ENCODE measurements around the gene SLC19A2.
"Not testable (repeated sequence)": the region's sequence is repeated elsewhere in the genome, so short reads cannot be mapped to it uniquely, and the experiment has no call there.

Gene SLC19A2, protein sequence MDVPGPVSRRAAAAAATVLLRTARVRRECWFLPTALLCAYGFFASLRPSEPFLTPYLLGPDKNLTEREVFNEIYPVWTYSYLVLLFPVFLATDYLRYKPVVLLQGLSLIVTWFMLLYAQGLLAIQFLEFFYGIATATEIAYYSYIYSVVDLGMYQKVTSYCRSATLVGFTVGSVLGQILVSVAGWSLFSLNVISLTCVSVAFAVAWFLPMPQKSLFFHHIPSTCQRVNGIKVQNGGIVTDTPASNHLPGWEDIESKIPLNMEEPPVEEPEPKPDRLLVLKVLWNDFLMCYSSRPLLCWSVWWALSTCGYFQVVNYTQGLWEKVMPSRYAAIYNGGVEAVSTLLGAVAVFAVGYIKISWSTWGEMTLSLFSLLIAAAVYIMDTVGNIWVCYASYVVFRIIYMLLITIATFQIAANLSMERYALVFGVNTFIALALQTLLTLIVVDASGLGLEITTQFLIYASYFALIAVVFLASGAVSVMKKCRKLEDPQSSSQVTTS

DNA sequence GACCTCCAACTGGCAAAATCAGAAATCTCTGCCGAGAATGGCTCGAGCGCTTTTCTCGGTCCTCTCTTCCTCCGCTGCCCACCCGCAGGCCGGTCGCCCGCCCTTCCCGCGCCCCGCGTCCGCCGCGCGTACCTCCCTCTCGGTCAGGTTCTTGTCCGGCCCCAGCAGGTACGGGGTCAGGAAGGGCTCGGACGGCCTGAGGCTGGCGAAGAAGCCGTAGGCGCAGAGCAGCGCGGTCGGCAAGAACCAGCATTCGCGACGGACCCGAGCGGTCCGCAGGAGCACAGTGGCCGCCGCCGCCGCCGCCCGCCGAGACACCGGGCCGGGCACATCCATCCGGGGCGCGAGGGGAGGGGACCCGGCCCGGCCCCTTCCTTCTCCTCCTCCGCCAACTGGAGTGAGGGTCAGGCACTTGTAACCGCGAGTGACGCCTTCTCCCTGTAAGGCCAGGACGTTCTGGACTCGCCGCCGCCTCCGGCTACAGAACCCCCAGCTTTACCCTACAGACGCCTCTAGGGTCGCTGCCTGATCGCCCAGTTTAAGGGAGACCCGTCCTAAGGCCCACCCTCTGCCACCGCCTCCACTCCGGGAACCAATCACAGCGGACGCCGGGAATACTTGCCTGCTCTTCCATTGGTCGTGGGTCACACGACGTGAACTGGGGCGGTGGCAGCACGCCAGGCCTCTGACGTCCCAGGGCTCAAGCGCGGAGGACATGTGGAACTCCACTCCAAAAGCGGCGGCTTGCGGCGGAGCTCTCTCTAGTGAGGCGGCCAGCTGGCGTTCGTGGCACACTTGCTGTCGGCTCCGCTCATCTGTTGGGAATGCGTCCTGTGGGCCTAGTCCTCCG, at the start of gene SLC19A2:
TSS of gene SLC19A2 (minus strand) at position 514 of the 850 bp plus-strand sequence. CDS start at position 336, 178 bp downstream.
- DNase-seq, result peak; percentile 100

DNA sequence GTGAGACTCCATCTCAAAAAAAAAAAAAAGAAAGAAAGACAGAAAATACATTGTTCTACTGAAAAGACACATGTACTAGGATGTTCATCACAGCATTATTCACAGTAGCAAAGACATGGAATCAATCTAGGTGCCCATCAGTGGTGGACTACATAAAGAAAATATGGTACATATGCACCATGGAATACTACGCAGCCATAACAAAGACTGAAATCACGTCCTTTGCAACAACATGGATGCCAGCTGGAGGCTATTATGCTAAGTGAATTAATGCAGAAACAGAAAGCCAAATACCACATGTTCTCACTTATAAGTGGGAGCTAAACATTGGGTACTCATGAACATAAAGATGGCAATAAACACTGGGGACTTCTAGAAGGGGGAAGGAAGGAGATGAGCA, 48.9 kb upstream of the SLC19A2 start:
- no peak for DNase-seq

DNA sequence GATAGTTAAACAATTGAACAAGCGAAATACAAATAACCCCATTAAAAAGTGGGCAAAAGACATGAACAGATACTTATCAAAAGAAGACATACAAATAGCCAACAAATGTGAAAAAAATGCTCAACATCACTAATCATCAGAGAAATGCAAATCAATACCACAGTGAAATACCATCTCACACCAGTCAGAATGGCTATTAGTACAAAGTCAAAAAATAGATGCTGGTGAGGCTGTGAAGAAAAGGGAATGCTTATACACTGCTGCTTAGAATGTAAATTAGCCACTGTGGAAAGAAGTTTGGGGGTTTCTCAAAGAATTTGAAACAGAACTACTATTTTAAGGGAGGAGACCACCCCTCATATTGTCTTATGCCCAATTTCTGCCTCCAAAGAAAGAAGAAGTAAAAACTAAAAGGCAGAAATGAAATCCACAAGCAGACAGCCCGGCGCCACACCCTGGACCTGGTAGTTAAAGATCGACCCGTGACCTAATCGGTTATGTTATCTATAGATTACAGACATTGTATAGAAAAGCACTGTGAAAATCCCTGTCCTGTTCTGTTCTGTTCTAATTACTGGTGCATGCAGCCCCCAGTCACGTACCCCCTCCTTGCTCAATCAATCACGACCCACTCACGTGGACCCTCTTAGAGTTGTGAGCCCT, 47.9 kb upstream of the SLC19A2 start:
- not testable (repeated sequence) for DNase-seq

DNA sequence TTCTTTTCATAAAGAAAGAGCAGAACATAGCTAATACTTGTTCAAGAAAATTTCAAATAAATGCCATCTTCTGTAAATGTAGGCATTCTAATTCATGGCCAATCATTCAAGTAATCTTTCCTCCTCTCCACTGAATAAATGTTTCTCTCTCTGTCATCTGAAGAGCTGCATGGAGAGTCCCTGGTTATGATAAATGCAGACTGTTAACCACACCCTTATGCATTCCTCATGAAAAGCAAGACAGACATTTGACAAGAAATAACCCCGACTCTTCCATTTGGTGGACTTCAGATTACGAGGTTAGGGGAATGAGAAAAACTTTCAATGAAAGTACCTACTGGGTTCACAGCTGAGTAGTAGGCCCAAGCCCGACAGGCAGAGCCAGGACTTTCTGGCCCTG, 44.7 kb upstream of the SLC19A2 start:
- DNase-seq, result no peak

DNA sequence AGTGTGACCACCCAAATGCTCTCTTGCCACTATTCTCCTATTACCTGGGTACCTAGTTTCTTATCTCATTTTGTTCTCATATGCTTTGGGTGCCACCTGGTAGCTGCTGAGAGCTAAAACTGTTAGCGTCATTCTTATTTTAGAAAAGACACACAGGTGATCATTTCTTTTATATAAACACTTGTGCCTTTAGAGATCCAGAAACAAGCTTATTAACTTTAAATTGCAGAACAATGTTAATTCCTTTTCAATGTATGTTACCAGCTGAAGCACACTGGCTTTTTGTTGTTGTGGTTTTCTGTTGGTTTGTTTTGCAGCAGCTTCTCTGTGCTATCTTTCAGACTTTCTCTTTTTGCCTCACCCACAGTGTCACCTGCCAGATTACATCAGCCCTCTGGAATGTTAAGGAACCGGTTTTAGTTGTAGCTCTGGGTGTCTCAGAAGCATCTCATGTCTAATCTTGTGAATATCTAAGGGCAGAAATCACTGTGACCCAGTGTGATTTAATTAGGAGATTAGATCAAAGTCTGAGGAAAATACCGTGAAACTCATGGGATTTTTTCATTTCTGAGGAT, 43.4 kb upstream of the SLC19A2 start:
- peak; percentile 74 for DNase-seq

DNA sequence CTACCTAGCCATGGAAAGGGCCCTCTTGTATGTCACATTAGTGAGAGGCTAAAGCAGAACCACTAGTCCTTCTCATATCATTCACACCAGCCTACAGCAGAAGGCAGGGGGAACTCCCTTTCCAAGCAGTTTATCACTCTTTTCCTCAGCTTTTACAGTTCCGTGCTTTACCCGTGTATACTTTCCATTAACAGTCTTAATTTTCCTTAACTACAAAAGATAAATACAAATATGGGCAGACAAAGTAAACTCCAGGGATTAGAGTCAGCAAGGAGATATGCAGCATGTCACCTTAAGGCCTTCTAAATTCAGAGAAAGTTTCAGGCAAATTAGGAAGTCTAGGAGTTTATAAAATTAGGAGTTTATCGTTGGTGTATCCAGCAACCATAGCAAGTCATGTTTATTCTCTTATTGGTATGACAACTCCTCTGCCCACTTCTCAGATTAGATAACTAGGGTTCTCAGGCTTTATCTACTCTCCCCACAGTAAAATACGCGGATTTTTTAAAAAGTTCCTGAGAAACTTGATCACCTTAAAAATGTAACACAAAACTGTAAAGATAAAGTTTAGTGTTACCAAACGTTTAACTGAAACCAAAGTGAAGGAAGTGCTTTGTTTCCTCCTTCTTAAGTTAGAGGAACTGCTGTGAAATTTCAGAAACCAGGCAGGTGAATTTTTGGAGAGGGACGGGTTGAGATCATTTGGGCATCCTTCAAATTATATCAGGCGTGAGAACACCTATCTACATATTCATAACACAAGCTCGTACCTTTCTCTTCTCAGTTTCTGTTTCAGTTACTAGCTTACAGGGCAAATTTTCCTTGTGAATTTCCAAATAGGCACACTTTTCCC, 42.7 kb upstream of the SLC19A2 start:
- no peak for DNase-seq

DNA sequence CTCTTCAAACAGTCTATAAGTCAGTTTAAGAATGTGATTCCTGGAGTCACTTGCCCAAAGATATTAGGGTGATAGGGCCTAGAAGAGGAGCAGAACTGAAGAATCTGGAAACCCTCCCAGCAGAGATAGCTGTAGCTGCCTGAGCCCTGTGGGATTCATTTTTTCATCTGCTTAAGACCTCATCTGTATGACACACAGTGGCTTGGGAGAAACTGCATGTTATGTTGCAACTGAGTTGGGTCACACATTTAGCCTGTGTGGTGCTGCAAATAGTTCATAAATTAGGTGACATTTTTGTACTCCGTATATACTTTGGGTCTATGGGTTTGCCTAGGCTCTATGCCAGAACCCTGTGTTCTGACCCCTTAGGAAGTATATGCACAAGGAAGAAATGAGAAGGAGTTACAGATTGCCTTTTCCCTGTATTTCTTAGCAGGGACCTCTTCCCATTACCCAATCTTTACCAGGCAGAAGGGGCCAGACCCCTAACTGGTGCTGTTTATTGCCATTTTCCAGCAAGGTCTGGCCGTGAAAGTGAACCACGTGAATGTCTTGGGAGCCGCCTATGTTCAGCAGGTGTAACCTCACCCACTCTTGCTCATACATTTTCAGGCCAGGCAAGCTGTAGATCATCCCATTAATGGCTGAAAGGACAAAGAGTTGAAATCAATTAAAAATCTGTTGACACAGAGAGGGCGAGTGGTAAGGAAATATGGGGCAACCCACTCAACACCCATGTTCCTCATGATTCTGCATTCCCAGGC, 41.9 kb upstream of the SLC19A2 start:
- no peak for DNase-seq

DNA sequence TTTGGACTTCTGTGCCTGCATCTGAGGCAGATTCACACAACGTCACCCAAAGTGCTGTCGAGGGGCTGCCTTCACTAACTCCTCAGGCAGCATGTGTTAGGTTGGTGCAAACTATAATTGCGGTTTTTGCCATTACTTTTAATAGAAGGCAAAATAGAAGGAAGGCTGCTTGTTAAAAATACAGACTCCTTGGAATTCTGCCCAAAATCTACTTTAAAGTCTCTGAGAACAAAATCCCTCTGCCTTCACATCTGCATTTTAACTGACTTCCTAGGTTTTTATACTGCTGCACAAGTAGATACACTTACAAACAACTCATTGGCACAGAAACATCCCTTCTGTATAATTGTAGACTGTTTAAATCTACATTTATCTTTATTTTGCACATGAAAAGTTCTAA, 41.3 kb upstream of the SLC19A2 start:
- DNase-seq, result no peak

DNA sequence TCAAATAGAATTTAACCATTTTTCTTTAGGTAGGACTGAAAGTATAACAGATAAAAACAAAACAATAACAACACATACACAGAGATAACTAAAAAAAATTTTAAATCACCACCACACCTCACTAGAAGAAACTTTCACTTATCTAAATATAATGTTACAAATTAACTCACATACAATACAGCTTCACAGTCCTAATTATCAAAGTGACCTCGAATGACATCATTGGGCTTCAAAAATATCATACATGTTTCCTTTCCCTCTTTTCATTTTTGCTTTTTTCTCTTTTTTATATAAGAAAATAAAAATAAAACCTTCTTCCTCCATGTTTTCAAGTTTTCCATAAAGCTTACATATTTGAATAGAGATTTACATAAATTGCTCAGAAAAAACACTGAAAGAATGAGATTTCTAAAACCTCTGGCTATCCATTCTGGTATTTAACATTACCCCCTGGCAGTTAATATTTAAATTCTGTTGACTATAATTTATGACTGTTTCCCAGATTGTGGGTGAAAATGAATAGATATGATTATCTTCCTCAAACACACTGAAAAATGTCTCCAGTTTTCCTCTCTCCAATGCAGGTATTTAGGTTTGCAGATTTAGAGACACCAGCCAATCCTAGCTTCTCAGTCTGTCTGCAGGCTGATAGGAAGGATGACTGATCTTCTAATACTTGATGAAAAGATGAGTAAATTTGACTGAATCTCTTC, 40.5 kb upstream of the SLC19A2 start:
- DNase-seq, result peak; percentile 38

DNA sequence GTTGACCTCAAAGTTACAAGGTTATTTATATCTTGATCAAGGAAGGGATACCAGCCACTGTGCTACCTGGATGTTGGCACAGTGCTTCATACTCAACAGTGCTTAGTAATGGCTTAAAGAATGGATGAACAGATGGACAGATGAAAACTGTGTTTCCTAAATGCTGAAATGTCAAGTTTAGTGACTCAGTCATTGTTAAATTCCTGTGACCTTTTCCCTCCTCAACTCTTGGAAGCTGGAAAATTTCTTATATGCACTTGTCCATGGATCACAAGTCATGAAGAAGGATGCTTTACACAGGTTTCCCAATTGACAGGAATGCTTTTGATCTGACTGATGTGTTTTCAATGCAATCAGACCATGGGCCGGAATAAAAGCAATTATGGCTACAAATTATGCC, 39.6 kb upstream of the SLC19A2 start:
- DNase-seq, result no peak

DNA sequence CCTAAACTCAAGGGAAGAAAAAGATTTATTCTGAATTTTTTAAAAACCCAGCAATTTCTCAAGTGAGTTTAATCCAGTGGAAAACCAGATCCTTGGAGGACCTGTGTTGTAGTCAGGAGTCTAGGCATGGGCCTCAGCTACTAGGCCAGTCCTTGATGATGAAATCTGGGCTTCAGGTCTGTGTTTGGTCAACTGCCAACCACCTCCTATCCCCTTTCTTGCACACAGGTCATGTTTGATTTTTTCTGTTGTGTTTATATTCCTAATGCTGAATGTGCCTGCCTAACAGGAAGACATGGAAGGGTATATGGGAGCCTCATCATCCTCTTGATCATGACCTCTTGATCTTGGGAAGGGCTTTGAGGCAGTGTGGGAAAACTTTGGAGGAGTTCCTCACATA, 38.2 kb upstream of the SLC19A2 start:
- DNase-seq, result no peak

DNA sequence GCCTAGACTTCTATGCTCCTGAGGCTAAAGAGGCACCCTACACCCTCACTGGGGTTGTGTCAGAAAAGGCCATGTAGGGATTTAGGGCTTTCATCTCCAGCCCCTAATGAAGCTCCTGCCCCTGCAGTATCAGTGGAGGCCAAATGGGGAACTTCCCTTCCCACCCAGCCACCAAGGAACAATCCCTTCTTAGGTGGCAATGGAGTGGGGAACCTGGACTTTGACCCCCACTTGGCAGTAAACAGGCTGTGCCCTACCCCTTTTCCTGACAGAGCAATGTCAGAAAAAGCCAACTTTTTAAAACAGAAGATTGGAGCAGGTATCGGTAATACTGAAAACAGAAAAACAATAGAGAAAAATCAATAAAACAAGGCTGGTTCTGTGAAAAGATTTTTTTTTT, 35.5 kb upstream of the SLC19A2 start:
- DNase-seq, result no peak

DNA sequence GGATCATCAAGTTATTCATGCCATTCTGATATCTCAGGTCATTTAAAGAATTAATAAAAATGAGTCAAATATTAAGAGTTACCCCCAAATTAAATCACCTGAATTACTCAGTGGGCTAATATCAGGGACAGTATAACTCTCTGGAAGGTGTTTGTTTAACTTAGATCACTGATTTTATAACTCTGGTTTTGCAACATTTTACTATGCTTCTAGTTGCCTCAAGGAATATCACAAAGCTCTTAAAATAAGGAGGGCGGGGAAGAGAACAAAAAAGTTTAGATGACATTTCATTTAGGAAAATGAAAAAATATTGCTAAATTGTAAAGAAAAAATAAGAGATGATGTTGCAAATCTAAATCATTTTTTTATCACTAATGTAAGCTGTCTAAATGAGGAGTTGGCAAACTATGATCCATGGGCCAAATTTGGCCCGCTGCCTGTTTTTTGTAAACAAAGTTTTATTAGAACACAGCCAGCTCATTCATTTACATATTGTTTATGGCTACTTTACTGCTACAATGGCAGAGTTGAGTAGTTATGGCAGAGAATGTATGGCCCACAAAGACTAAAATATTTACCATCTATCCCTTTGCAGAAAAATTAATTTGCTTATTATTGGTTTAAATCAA, 31.9 kb upstream of the SLC19A2 start:
- no peak for DNase-seq

DNA sequence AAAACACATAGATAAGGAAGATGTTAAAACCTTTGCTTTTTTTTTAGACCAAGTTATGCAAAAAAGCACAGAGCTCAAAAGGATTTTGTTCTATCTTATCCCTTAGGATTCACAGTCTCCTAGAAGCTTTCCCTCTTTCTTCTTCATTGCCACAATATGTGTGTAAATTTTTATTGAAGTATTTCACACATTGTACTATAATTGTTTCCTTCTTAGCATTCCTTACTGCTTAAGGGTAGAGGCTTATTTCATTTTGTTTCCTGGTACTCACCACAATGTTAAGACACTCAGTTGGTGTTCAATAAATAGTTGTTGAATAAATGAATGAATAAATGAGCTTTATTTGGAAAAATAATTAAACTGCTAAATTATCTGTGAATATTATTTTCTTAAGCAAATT, 29.9 kb upstream of the SLC19A2 start:
- DNase-seq, result no peak

DNA sequence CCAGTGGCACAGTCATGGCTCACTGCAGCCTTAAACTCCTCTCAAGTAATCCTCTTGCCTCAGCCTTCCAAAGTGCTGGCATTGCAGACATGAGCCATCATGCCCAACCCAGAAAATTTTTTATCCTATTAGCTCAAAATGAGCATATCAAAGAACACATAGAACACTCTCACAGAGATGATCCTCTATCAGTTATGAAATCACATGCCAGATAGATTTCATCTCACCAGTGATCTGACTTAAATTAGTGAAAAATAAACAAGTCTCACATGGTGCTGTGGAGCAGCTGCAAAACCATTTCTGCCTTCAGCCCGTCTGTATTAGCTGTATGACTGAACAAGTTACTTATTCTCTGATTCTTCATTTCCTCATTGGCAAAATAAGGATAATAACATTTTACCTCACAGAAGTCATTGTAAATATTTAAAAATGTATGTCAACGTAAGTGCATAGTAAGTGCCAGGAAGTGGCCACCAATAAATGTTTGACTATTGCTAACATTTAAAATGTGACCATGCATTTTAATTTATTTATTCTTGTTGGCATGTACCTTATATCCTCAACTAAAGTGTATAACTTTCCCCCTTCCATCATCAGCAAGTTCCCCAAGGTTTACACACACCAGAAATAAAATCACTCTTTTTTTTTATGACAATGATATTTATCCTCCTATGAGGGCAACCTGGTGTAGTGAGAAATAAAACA, 29.0 kb upstream of the SLC19A2 start:
- DNase-seq, result no peak

DNA sequence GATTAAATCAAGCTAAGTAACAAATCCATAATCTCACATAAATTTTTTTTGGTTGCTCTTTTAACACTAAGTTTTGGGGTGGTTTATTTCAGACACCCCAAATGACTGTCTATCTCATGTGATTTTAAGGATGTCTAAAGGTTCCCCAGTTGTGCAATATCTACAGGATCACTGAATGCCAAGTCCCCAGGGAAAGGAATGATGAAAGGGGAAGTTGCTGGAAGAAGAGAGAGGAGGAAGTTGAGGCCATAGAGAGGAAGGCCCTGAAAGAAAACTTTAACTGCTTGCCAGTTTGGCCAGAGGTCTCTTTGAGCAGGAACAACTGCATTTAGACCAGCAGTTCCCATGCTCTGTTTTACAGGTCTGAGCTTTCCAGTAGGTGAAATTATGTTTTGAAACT, 27.5 kb upstream of the SLC19A2 start:
- DNase-seq, result no peak

DNA sequence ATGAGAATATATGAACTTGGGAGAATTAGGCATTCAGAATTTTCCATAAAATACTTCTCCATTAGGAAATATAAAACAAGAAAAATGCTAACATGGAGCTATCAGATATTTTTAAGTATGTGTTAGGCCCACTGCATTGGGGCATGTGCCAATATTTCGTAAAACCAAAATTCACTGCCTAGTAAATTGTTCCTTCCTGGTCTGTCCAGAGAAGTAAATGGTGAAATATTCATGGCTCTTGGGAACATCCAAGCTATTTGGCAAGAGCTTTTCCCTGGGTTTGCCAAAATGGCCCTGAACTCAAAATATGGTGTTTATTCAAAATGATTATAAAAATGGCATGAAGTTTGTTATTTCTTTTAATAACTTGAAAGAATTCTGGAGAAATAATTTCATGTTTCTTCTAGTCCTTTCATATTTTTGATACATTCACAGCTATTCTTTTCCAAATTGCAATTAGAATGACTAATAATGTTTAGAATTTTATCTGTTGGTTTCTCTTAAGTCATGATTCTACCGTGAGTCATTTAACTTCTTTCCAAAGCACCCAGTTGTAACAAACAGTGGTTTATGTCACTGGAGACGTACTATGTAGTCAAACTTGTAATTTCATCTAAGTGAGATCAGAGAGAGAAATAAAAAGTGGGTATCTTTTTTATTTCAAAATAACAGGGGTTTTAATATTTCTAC, 25.7 kb upstream of the SLC19A2 start:
- DNase-seq, result no peak

DNA sequence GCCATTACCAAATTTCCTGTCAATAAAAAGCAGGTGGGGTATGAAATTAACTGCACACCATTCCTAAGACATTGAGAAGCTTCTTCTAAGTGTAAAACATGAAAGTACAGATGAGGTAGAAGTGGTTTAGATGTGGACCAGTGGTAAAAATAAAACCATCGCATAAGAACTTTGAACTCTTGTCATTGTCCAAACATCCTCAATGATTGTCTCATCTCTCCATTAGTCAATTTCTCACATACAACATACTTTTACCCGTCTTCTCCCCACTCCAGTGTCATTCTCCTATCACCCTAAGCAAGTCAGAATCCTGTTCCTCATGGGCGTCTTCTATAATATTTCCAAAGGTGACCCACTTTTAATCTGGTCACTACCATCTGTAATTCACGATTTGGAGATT, 24.3 kb upstream of the SLC19A2 start:
- no peak for DNase-seq

DNA sequence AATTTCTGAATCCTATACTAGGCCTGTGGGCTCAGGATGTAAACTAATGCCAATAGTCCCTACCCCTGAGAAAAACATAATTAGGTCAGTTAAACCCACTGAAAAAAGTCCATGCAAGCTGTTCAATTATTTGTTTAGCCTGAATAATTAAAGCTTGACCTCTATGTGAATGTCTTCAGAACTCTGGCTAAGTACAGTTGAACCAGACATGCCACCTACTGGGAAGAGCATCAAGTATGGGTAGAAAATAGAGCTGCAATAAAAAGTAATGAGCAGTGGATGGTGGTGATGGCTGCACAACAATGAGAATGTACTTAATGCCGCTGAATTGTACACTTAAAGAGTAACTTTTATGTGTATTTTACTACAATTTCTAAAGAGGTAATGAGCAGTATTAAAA, 23.6 kb upstream of the SLC19A2 start:
- DNase-seq, result no peak
